Effector memory CD8-positive, alpha-beta T cell (primary cell): ENCODE measurements around the gene CUL3.

ENCODE experiments used
- ATAC-seq: fragments of 150-1000 bp; cut with Tn5 transposase; replicated peaks from 2 replicates; pipeline ENCODE4 v1.10.0; 2021; ENCODE audit warnings: mild to moderate bottlenecking, moderate library complexity
- DNase-seq, 3 experiments: peaks; one replicate each; pipeline ENCODE4 v3.0.0; 2021
- H3K27ac Mint-ChIP-seq, 2 donors: one replicate each; pipeline ENCODE4 v1.8.0; 2022; ENCODE audit warnings: mild to moderate bottlenecking in 2 of 2, mixed read lengths in 2 of 2, moderate library complexity in 2 of 2
- H3K27me3 Mint-ChIP-seq, 2 donors: one replicate each; pipeline ENCODE4 v1.8.0; 2022; ENCODE audit warnings: mixed read lengths in 2 of 2
- H3K36me3 Mint-ChIP-seq: one replicate; pipeline ENCODE4 v1.8.0; 2022; ENCODE audit warnings: mild to moderate bottlenecking, moderate library complexity, mixed read lengths; ENCODE audit not compliant: insufficient read depth
- H3K4me1 Mint-ChIP-seq, 2 donors: one replicate each; pipeline ENCODE4 v1.8.0; 2022; ENCODE audit warnings: low read depth in 2 of 2, mixed read lengths in 2 of 2
- H3K4me3 Mint-ChIP-seq, 2 donors: one replicate each; pipeline ENCODE4 v1.8.0; 2022; ENCODE audit warnings: mild to moderate bottlenecking in 2 of 2, mixed read lengths in 2 of 2, moderate library complexity in 2 of 2
- H3K9me3 Mint-ChIP-seq, 2 donors: one replicate each; pipeline ENCODE4 v1.8.0; 2022; ENCODE audit warnings: mixed read lengths in 2 of 2

CUL3 gene

GRCh38 chr2:224573724-224574123 lies 11.4 kb downstream of the CUL3 start:
- H3K4me3 Mint-ChIP-seq: peak overlapping the region; percentile 57 to 78
- H3K27ac Mint-ChIP-seq: peak overlapping the region in 1 of 2 donors; percentile 64

GRCh38 chr2:224572338-224572737 lies 12.8 kb downstream of the CUL3 start:
- Mint-ChIP-seq H3K27ac (no peak overlapping the region), H3K4me3 (peak overlapping the region; percentile 31 to 65), H3K9me3 (no peaks in the 10 kb centered on the region), H3K27me3 (no peaks in the 10 kb centered on the region), H3K36me3 (peaks cover 23% of the 10 kb centered on the region), H3K4me1 (peaks cover 54 to 87% of the 10 kb centered on the region in 2 donors)
- DNase-seq (no peak), ATAC-seq (no peak)

More at GRCh38 chr2:224573724-224574123, 11.4 kb downstream of the CUL3 start:
- H3K36me3 Mint-ChIP-seq: peaks cover 23% of the 10 kb centered on the region
- DNase-seq (no peak), ATAC-seq (no peak)
- peaks cover 49 to 84% of the 10 kb centered on the region in 2 donors for H3K4me1 Mint-ChIP-seq
- H3K9me3 Mint-ChIP-seq: no peaks in the 10 kb centered on the region
- no peaks in the 10 kb centered on the region for H3K27me3 Mint-ChIP-seq

GRCh38 chr2:224570328-224570993 lies 14.7 kb downstream of the CUL3 start:
- Mint-ChIP-seq H3K4me1 (peaks cover 48 to 83% of the 10 kb centered on the region in 2 donors), H3K27me3 (no peaks in the 10 kb centered on the region), H3K4me3 (peak overlapping the region; percentile 41 to 64), H3K27ac (peak overlapping the region in 1 of 2 donors; percentile 32), H3K9me3 (no peaks in the 10 kb centered on the region), H3K36me3 (peaks cover 16% of the 10 kb centered on the region)
- DNase-seq (no peak), ATAC-seq (no peak)

GRCh38 chr2:224569654-224570053 lies 15.5 kb downstream of the CUL3 start:
- peaks cover 16% of the 10 kb centered on the region for H3K36me3 Mint-ChIP-seq
- H3K4me3 Mint-ChIP-seq: peak overlapping the region in 1 of 2 donors; percentile 64
- peaks cover 46 to 83% of the 10 kb centered on the region in 2 donors for H3K4me1 Mint-ChIP-seq
- no peaks in the 10 kb centered on the region for H3K9me3 Mint-ChIP-seq
- no peaks in the 10 kb centered on the region for H3K27me3 Mint-ChIP-seq
- DNase-seq (no peak), ATAC-seq (no peak)
- H3K27ac Mint-ChIP-seq: no peak overlapping the region

- DNase-seq (no peak), ATAC-seq (no peak)
- H3K9me3 Mint-ChIP-seq: no peaks in the 10 kb centered on the region
- no peaks in the 10 kb centered on the region for H3K27me3 Mint-ChIP-seq
- H3K4me1 Mint-ChIP-seq: peaks cover 37 to 72% of the 10 kb centered on the region in 2 donors
- no peak overlapping the region for H3K27ac Mint-ChIP-seq
- H3K4me3 Mint-ChIP-seq: peak overlapping the region in 1 of 2 donors; percentile 25
- peaks cover 2% of the 10 kb centered on the region for H3K36me3 Mint-ChIP-seq
Observed at GRCh38 chr2:224565452-224566035, 19.6 kb downstream of the CUL3 start.

GRCh38 chr2:224563537-224563936 lies 21.6 kb downstream of the CUL3 start:
- DNase-seq (no peak), ATAC-seq (no peak)
- Mint-ChIP-seq H3K27me3 (no peaks in the 10 kb centered on the region), H3K9me3 (no peaks in the 10 kb centered on the region), H3K4me1 (peaks cover 27 to 54% of the 10 kb centered on the region in 2 donors), H3K4me3 (peak overlapping the region in 1 of 2 donors; percentile 26), H3K36me3 (peaks cover 2% of the 10 kb centered on the region), H3K27ac (peak overlapping the region in 1 of 2 donors; percentile 8)

GRCh38 chr2:224562831-224563230 lies 22.3 kb downstream of the CUL3 start:
- Mint-ChIP-seq H3K36me3 (peaks cover 2% of the 10 kb centered on the region), H3K4me1 (peaks cover 29 to 56% of the 10 kb centered on the region in 2 donors), H3K4me3 (peak overlapping the region in 1 of 2 donors; percentile 26), H3K27me3 (no peaks in the 10 kb centered on the region), H3K27ac (no peak overlapping the region), H3K9me3 (no peaks in the 10 kb centered on the region)
- no peak for DNase-seq
- ATAC-seq: no peak

- peaks cover 27 to 48% of the 10 kb centered on the region in 2 donors for H3K4me1 Mint-ChIP-seq
- no peak for ATAC-seq
Observed at GRCh38 chr2:224561234-224562005, 23.7 kb downstream of the CUL3 start.

GRCh38 chr2:224560549-224560948 lies 24.6 kb downstream of the CUL3 start:
- ATAC-seq: no peak
- Mint-ChIP-seq H3K4me3 (no peak overlapping the region), H3K36me3 (peaks cover 7% of the 10 kb centered on the region), H3K9me3 (no peaks in the 10 kb centered on the region), H3K27ac (no peak overlapping the region), H3K4me1 (peaks cover 27 to 46% of the 10 kb centered on the region in 2 donors), H3K27me3 (no peaks in the 10 kb centered on the region)
- no peak for DNase-seq

More at GRCh38 chr2:224561234-224562005, 23.7 kb downstream of the CUL3 start:
- H3K36me3 Mint-ChIP-seq: peaks cover 3% of the 10 kb centered on the region
- H3K4me3 Mint-ChIP-seq: no peak overlapping the region
- H3K9me3 Mint-ChIP-seq: no peaks in the 10 kb centered on the region
- no peak overlapping the region for H3K27ac Mint-ChIP-seq
- no peak for DNase-seq
- no peaks in the 10 kb centered on the region for H3K27me3 Mint-ChIP-seq

GRCh38 chr2:224557610-224558009 lies 27.6 kb downstream of the CUL3 start:
- no peak overlapping the region for H3K4me3 Mint-ChIP-seq
- H3K4me1 Mint-ChIP-seq: peaks cover 21 to 36% of the 10 kb centered on the region in 2 donors
- H3K27me3 Mint-ChIP-seq: no peaks in the 10 kb centered on the region
- no peak overlapping the region for H3K27ac Mint-ChIP-seq
- DNase-seq: no peak
- no peaks in the 10 kb centered on the region for H3K9me3 Mint-ChIP-seq
- ATAC-seq: no peak
- peaks cover 7% of the 10 kb centered on the region for H3K36me3 Mint-ChIP-seq

GRCh38 chr2:224556381-224556780 lies 28.8 kb downstream of the CUL3 start:
- ATAC-seq (no peak), DNase-seq (no peak)
- H3K9me3 Mint-ChIP-seq: no peaks in the 10 kb centered on the region
- no peaks in the 10 kb centered on the region for H3K27me3 Mint-ChIP-seq
- H3K4me3 Mint-ChIP-seq: no peak overlapping the region
- H3K36me3 Mint-ChIP-seq: peaks cover 9% of the 10 kb centered on the region
- no peak overlapping the region for H3K27ac Mint-ChIP-seq
- peaks cover 21 to 32% of the 10 kb centered on the region in 2 donors for H3K4me1 Mint-ChIP-seq

- DNase-seq (no peak), ATAC-seq (no peak)
- H3K27ac Mint-ChIP-seq: no peak overlapping the region
- no peak overlapping the region for H3K4me3 Mint-ChIP-seq
- no peaks in the 10 kb centered on the region for H3K9me3 Mint-ChIP-seq
- H3K36me3 Mint-ChIP-seq: peaks cover 14% of the 10 kb centered on the region
- H3K4me1 Mint-ChIP-seq: peaks cover 21 to 32% of the 10 kb centered on the region in 2 donors
- no peaks in the 10 kb centered on the region for H3K27me3 Mint-ChIP-seq
Observed at GRCh38 chr2:224555823-224556366, 29.3 kb downstream of the CUL3 start.

- H3K36me3 Mint-ChIP-seq: peaks cover 18% of the 10 kb centered on the region
- ATAC-seq: no peak
- no peak overlapping the region for H3K27ac Mint-ChIP-seq
- H3K4me3 Mint-ChIP-seq: no peak overlapping the region
- no peaks in the 10 kb centered on the region for H3K9me3 Mint-ChIP-seq
- H3K4me1 Mint-ChIP-seq: peaks cover 24 to 41% of the 10 kb centered on the region in 2 donors
- no peak for DNase-seq
- no peaks in the 10 kb centered on the region for H3K27me3 Mint-ChIP-seq
Observed at GRCh38 chr2:224552771-224553170, 32.4 kb downstream of the CUL3 start.
